HL-60 (cell line): ENCODE results near the gene GABRD.

ENCODE experiments used
- DNase-seq, 2 experiments: peaks; one replicate each; pipeline ENCODE4 v3.0.0-alpha.2; 2010 to 2020; ENCODE audit warnings: low read depth in 1 of 2, low spot score in 1 of 2
- H3K27ac ChIP-seq: fragments of 250-450 bp; sonication (Bioruptor Pico); replicated peaks from 2 replicates; pipeline ENCODE4 v1.5.1; 2020; ENCODE audit warnings: mild to moderate bottlenecking, moderate library complexity
- H3K27me3 ChIP-seq: fragments of 250-450 bp; sonication (Bioruptor Pico); 2 replicates; pipeline ENCODE4 v1.5.1; 2021; ENCODE audit warnings: mild to moderate bottlenecking, moderate library complexity; ENCODE audit not compliant: insufficient read depth, poor library complexity, severe bottlenecking
- H3K4me3 ChIP-seq: replicated peaks from 2 replicates; pipeline ENCODE4 v1.5.1; 2011; ENCODE audit warnings: mild to moderate bottlenecking, control low read depth, low read length; ENCODE audit not compliant: insufficient read depth
- GABPA ChIP-seq: IDR thresholded peaks from 2 replicates; pipeline ENCODE4 v1.6.1; 2012; ENCODE audit warnings: low read depth
- POLR2AphosphoS5 ChIP-seq: IDR thresholded peaks from 2 replicates; pipeline ENCODE4 v1.6.1; 2012; ENCODE audit warnings: low read depth
- SPI1 ChIP-seq: IDR thresholded peaks from 2 replicates; pipeline ENCODE4 v1.6.1; 2012; ENCODE audit warnings: low read depth, mild to moderate bottlenecking, borderline replicate concordance
- TF ChIP-seq, protein P1 (sequence below): IDR thresholded peaks from one replicate; pipeline ENCODE4 v1.5.1; 2011; ENCODE audit warnings: low read length, control low read depth, inconsistent platforms; ENCODE audit not compliant: insufficient read depth
- TF ChIP-seq, protein P2 (sequence below): IDR thresholded peaks from 2 replicates; pipeline ENCODE4 v1.6.1; 2012; ENCODE audit warnings: low read depth; ENCODE audit not compliant: insufficient replicate concordance

GABRD gene

DNA sequence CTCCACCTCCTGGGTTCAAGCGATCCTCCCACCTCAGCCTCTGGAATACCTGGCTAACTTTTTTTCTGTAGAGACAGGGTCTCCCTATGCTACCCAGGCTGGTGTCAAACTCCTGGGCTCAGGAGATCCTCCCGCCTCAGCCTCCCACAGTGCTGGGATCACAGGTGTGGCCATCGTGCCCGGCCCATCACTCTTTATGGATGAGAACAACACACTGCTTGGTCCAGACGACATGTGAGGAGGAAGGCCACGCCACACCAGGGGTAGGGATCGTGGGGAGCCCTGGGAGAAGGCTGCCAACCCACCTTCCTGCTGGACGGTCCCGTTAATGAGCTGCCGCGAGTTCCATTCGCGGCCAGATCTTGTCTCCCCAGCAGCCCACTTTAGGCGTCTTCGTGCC is 5.0 kb upstream of the GABRD start:
- Histone ChIP-seq H3K27me3 (peaks cover 38% of the 10 kb centered on the region), H3K27ac (no peak overlapping the region), H3K4me3 (no peak overlapping the region)
- no peak for DNase-seq
- no peak for TF ChIP-seq SPI1
- no peak for TF ChIP-seq POLR2AphosphoS5
- TF ChIP-seq, protein P1, sequence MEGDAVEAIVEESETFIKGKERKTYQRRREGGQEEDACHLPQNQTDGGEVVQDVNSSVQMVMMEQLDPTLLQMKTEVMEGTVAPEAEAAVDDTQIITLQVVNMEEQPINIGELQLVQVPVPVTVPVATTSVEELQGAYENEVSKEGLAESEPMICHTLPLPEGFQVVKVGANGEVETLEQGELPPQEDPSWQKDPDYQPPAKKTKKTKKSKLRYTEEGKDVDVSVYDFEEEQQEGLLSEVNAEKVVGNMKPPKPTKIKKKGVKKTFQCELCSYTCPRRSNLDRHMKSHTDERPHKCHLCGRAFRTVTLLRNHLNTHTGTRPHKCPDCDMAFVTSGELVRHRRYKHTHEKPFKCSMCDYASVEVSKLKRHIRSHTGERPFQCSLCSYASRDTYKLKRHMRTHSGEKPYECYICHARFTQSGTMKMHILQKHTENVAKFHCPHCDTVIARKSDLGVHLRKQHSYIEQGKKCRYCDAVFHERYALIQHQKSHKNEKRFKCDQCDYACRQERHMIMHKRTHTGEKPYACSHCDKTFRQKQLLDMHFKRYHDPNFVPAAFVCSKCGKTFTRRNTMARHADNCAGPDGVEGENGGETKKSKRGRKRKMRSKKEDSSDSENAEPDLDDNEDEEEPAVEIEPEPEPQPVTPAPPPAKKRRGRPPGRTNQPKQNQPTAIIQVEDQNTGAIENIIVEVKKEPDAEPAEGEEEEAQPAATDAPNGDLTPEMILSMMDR, result no peak
- no peak for TF ChIP-seq GABPA
- TF ChIP-seq, protein P2, sequence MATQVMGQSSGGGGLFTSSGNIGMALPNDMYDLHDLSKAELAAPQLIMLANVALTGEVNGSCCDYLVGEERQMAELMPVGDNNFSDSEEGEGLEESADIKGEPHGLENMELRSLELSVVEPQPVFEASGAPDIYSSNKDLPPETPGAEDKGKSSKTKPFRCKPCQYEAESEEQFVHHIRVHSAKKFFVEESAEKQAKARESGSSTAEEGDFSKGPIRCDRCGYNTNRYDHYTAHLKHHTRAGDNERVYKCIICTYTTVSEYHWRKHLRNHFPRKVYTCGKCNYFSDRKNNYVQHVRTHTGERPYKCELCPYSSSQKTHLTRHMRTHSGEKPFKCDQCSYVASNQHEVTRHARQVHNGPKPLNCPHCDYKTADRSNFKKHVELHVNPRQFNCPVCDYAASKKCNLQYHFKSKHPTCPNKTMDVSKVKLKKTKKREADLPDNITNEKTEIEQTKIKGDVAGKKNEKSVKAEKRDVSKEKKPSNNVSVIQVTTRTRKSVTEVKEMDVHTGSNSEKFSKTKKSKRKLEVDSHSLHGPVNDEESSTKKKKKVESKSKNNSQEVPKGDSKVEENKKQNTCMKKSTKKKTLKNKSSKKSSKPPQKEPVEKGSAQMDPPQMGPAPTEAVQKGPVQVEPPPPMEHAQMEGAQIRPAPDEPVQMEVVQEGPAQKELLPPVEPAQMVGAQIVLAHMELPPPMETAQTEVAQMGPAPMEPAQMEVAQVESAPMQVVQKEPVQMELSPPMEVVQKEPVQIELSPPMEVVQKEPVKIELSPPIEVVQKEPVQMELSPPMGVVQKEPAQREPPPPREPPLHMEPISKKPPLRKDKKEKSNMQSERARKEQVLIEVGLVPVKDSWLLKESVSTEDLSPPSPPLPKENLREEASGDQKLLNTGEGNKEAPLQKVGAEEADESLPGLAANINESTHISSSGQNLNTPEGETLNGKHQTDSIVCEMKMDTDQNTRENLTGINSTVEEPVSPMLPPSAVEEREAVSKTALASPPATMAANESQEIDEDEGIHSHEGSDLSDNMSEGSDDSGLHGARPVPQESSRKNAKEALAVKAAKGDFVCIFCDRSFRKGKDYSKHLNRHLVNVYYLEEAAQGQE, result no peak

GRCh38 chr1:2014741-2015735 is 4.1 kb upstream of the GABRD start:
- Histone ChIP-seq H3K4me3 (no peak overlapping the region), H3K27ac (no peak overlapping the region), H3K27me3 (peaks cover 43% of the 10 kb centered on the region)
- DNase-seq, result no peak
- TF ChIP-seq GABPA (no peak), SPI1 (no peak), POLR2AphosphoS5 (no peak)
- TF ChIP-seq, protein P1, result no peak
- TF ChIP-seq, protein P2, result no peak

DNA sequence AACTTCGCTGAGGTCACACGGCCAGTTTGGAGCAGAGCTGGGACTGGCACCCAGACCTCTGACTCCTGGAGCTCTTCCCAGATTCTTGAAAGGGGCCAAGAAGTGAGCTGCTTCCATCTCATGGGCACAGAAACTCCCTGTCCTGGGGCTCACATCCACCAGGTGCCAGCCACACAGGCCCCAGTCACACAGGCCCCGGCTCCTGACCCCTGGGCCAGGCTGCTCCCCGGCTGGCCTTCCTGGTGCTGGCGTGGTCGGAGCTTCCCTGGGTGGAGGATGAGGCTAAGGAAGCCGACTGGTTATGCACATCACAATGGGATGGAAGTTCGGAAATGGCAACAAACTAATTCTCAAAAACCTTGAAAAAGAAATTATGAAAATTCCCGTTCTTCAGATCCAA is 3.0 kb upstream of the GABRD start:
- TF ChIP-seq SPI1 (no peak), POLR2AphosphoS5 (no peak), GABPA (no peak)
- TF ChIP-seq, protein P2, result no peak
- TF ChIP-seq, protein P1, result no peak
- H3K27me3 ChIP-seq, result peaks cover 54% of the 10 kb centered on the region
- H3K27ac ChIP-seq, result no peak overlapping the region
- no peak overlapping the region for H3K4me3 ChIP-seq
- no peak for DNase-seq
